Adrenal gland (tissue), 5 donors: ENCODE data around the gene LUM.

ENCODE experiments used
- CTCF ChIP-seq, 6 experiments: fragments of 450-650 bp in 4 of 6; fragments of 200-600 bp in 2 of 6; sonication (generic) in 1 of 6; IDR thresholded peaks; 1 replicate in 5 of 6; 2 replicates in 1 of 6; pipeline versions ENCODE4 v1.5.1 to v1.8.0; 2016 to 2021; ENCODE audit warnings: antibody characterized with exemption in 6 of 6, mild to moderate bottlenecking in 2 of 6, moderate library complexity in 1 of 6
- POLR2A ChIP-seq, 2 donors: fragments of 450-650 bp; IDR thresholded peaks; one replicate each; pipeline ENCODE4 v1.6.1; 2017; ENCODE audit warnings: antibody characterized with exemption in 2 of 2, mild to moderate bottlenecking in 2 of 2, moderate library complexity in 1 of 2
- donor health status: DM: no; HTN: no; CAD: no.

- TF ChIP-seq CTCF (IDR thresholded peaks at IDR 0.05) (no peak), POLR2A (IDR thresholded peaks at IDR 0.05) (no peak)
These were observed 53.7 kb downstream of the LUM start, which contains the start of gene KERA for GRCh38 chr12:91057368-91058165.
